GM12878 (cell line): Measurements from ENCODE around the gene KRTAP10-11. TPM values are rescaled to one million over a fixed set of nuclear protein-coding genes. Genes with fewer than 3 reads are reported as not detected.

ENCODE experiments used
- ATAC-seq: fragments of 200-7000 bp; cut with Tn5 transposase; 3 replicates; pipeline ENCODE4 v1.9.1; 2020; ENCODE audit warnings: mild to moderate bottlenecking, moderate library complexity
- BruUV-seq: library from RNA; stranded (reverse); fragments of 400-500 nt; replicated peaks from 2 replicates; lab custom pipeline; 2021; lab: Mats Ljungman, UMichigan
- CTCF ChIA-PET: fragments of 300-600 bp; sonication (Branson Sonifier 250); formaldehyde crosslinking; extraction: SDS; loops from one replicate; lab custom pipeline; 2021; ENCODE audit warnings: inconsistent platforms; lab: Yijun Ruan, JAX
- POLR2A ChIA-PET: fragments of 350-600 bp; formaldehyde crosslinking; extraction: SDS; loops from one replicate; lab custom pipeline; 2021; ENCODE audit warnings: inconsistent platforms; lab: Charles Lee
- RAD21 ChIA-PET: fragments of 300-600 bp; sonication (Branson Sonifier 250); formaldehyde crosslinking; loops from one replicate; lab custom pipeline; 2023; ENCODE audit warnings: antibody characterized with exemption; ENCODE audit not compliant: unreplicated experiment; lab: Charles Lee
- SMC1A ChIA-PET: fragments of 300-600 bp; sonication (Branson Sonifier 250); formaldehyde crosslinking; loops from one replicate; lab custom pipeline; 2023; ENCODE audit not compliant: unreplicated experiment, uncharacterized antibody; lab: Charles Lee
- DNase-seq: peaks from one replicate; pipeline ENCODE4 v3.0.0-alpha.2; 2011; ENCODE audit warnings: low read depth, low spot score
- FAIRE-seq: peaks from 3 replicates; lab custom pipeline; 2011; peaks lifted over from hg19 to GRCh38; lab: Jason Lieb, UNC
- H2AFZ ChIP-seq: 2 replicates; pipeline ENCODE4 v1.6.0; 2011; ENCODE audit warnings: low read depth, low read length, control low read depth; ENCODE audit not compliant: control insufficient read depth
- H3K27ac ChIP-seq: 2 replicates; pipeline ENCODE4 v1.5.1; 2011; ENCODE audit warnings: control low read depth; ENCODE audit not compliant: control insufficient read depth, insufficient read depth
- H3K27me3 ChIP-seq, 2 experiments: replicated peaks in 1 of 2; 2 replicates each; pipeline versions ENCODE4 v1.6.0 to v1.6.1; 2011; ENCODE audit warnings: low read length in 1 of 2; ENCODE audit not compliant: control insufficient read depth in 2 of 2, insufficient read depth in 2 of 2
- H3K36me3 ChIP-seq, 2 experiments: 2 replicates each; pipeline ENCODE4 v1.5.1; 2011; ENCODE audit warnings: low read length in 1 of 2; ENCODE audit not compliant: control insufficient read depth in 2 of 2, insufficient read depth in 2 of 2
- H3K4me1 ChIP-seq: 2 replicates; pipeline ENCODE4 v1.6.1; 2011; ENCODE audit warnings: mild to moderate bottlenecking, low read length, moderate library complexity, mixed read lengths; ENCODE audit not compliant: control insufficient read depth, insufficient read depth
- H3K4me2 ChIP-seq: 2 replicates; pipeline ENCODE4 v1.6.0; 2011; ENCODE audit warnings: control low read depth; ENCODE audit not compliant: control insufficient read depth, insufficient read depth
- H3K4me3 ChIP-seq: fragments of 200-600 bp; sonication (generic); 2 replicates; pipeline ENCODE4 v1.5.1; 2016
- H3K79me2 ChIP-seq: 2 replicates; pipeline ENCODE4 v1.6.0; 2011; ENCODE audit warnings: low read length; ENCODE audit not compliant: control insufficient read depth, insufficient read depth
- H3K9ac ChIP-seq: 2 replicates; pipeline ENCODE4 v1.8.0; 2011; ENCODE audit warnings: low read length, control low read depth, mixed read lengths; ENCODE audit not compliant: control insufficient read depth, insufficient read depth
- H3K9me3 ChIP-seq: replicated peaks from 3 replicates; pipeline ENCODE4 v1.5.1; 2011; ENCODE audit warnings: mild to moderate bottlenecking, low read length; ENCODE audit not compliant: control insufficient read depth, insufficient read depth
- H4K20me1 ChIP-seq: 2 replicates; pipeline ENCODE4 v1.6.0; 2011; ENCODE audit not compliant: control insufficient read depth, insufficient read depth
- FOXK2 ChIP-seq: fragments of 450-650 bp; IDR thresholded peaks from 2 replicates; pipeline ENCODE4 v1.6.1; 2017; ENCODE audit warnings: mild to moderate bottlenecking, moderate library complexity
- KAT2A ChIP-seq: conservative IDR thresholded peaks from 2 replicates; pipeline ENCODE4 v1.6.1; 2011; ENCODE audit warnings: low read depth, low read length; ENCODE audit not compliant: control insufficient read depth
- NBN ChIP-seq: fragments of 450-650 bp; IDR thresholded peaks from 2 replicates; pipeline ENCODE4 v1.6.1; 2016
- RAD51 ChIP-seq: fragments of 450-650 bp; IDR thresholded peaks from 2 replicates; pipeline ENCODE4 v1.6.1; 2016; ENCODE audit warnings: moderate library complexity, mild to moderate bottlenecking, inconsistent platforms
- TARDBP ChIP-seq: IDR thresholded peaks from 2 replicates; pipeline ENCODE4 v1.6.1; 2016; ENCODE audit warnings: borderline replicate concordance
- ZNF274 ChIP-seq: IDR thresholded peaks from one replicate; pipeline ENCODE4 v1.8.0; 2011; ENCODE audit not compliant: insufficient read length, insufficient read depth
- WGBS: methylation state at CpG from one replicate; pipeline ENCODE4 v1.1.6; 2016; ENCODE audit warnings: low lambda C conversion rate; ENCODE audit not compliant: insufficient replicate concordance, insufficient coverage; ENCODE audit errors: missing lambda C conversion rate; 5-methylcytosine and 5-hydroxymethylcytosine counted together
- in situ Hi-C: fragments of 300-500 bp; cut with MboI; formaldehyde crosslinking; loops from 9 replicates; pipeline ENCODE4 v1.14.3; 2018; ENCODE audit warnings: mixed read lengths
- intact Hi-C: fragments of 100-400 bp; cut with micrococcal nuclease; formaldehyde crosslinking; loops from one replicate; pipeline ENCODE4 v1.14.2; 2022; ENCODE audit not compliant: unreplicated experiment
- polyA plus RNA-seq, 11 experiments: library from polyadenylated mRNA; depleted of rRNA in 4 of 11; unstranded in 6 of 11; stranded (reverse) in 5 of 11; fragments of >200 nt; fragmentation: Nextera tagmentation in 4 of 11; fragmentation: Illumina TruSeq in 1 of 11; extraction: Ambion mirVana in 4 of 11; extraction: Trizol in 1 of 11; gene quantifications; 1 replicate in 1 of 11; 2 replicates in 10 of 11; pipeline versions ENCODE4 v1.2.1 to v1.2.3, GENCODE V29; 2011 to 2016; ENCODE audit warnings: inconsistent platforms in 2 of 11, missing spikeins in 2 of 11, low read depth in 1 of 11
- total RNA-seq, 4 experiments: library from RNA; depleted of rRNA in 3 of 4; stranded (reverse); fragments of >200 nt in 3 of 4; fragmentation: Illumina TruSeq in 1 of 4; extraction: Trizol in 1 of 4; gene quantifications; 2 replicates each; pipeline versions ENCODE4 v1.2.1 to v1.2.3, GENCODE V29; 2013 to 2021
- TF ChIP-seq, protein P1 (sequence below): fragments of 450-650 bp; formaldehyde crosslinking; IDR thresholded peaks from 2 replicates; pipeline ENCODE4 v1.4.0; 2020; ENCODE audit warnings: mild to moderate bottlenecking, moderate library complexity
- TF ChIP-seq, protein P2 (sequence below): fragments of 450-650 bp; IDR thresholded peaks from 2 replicates; pipeline ENCODE4 v1.6.1; 2017; ENCODE audit warnings: mild to moderate bottlenecking, low read depth, inconsistent platforms; ENCODE audit not compliant: poor library complexity, severe bottlenecking
- TF ChIP-seq, protein P3 (sequence below): fragments of 450-650 bp; IDR thresholded peaks from 2 replicates; pipeline ENCODE4 v1.6.1; 2017; ENCODE audit warnings: mild to moderate bottlenecking
- TF ChIP-seq, protein P4 (sequence below): IDR thresholded peaks from 2 replicates; pipeline ENCODE4 v1.6.1; 2011; ENCODE audit warnings: borderline replicate concordance, low read depth, mild to moderate bottlenecking, moderate library complexity, low read length; ENCODE audit not compliant: insufficient read depth, poor library complexity, severe bottlenecking

Gene KRTAP10-11
- total and polyA plus RNA-seq, 10 of the 15 experiments (the other 5 are each of a cell fraction or from before 2014, with no cell fraction given) = not detected

DNA sequence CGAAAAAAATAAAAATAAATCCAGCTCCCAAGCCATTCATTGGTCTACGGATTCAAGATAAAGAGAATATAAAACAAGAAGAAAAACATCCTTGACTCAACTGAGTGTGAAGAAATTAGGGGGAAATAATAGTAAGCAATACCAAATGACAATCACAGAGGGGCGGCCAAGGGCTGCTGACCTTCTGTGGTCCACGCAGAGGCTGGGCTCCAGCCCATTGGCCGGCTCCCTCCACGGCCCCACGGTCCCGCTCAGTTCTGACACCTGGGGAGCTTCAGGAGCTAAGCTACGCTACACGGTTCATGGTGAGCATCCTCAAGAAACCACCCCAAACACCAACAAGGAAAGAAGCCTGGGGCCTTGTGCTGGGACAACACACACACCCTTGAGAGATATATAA, 50.4 kb downstream of the KRTAP10-11 start:
- BruUV-seq = no TSS peak
- no peaks in the 10 kb centered on the region for H3K4me1 ChIP-seq
- no peaks in the 10 kb centered on the region for H3K36me3 ChIP-seq
- H2AFZ ChIP-seq = no peak overlapping the region
- H3K4me2 ChIP-seq = no peak overlapping the region
- no peak overlapping the region for H3K27ac ChIP-seq
- no peaks in the 10 kb centered on the region for H3K79me2 ChIP-seq
- in situ Hi-C loops (no loop called here), intact Hi-C loops (no loop called here)
- SMC1A ChIA-PET = no interaction called here
- H3K4me3 ChIP-seq = no peak overlapping the region
- H3K27me3 ChIP-seq = peaks cover 2 to 3% of the 10 kb centered on the region in 2 experiments; a peak in 3 of 4 replicates
- RAD21 ChIA-PET = interaction anchor here (0.6 kb wide), 1 partner anchor 34 kb away, joined by 3 read pairs; no protein-coding TSS in a partner anchor
- no peak for DNase-seq
- FAIRE-seq = no peak
- CTCF ChIA-PET = no interaction called here
- H4K20me1 ChIP-seq = no peaks in the 10 kb centered on the region
- TF ChIP-seq KAT2A = no peak
- no peak for TF ChIP-seq ZNF274
- TF ChIP-seq, protein P1, sequence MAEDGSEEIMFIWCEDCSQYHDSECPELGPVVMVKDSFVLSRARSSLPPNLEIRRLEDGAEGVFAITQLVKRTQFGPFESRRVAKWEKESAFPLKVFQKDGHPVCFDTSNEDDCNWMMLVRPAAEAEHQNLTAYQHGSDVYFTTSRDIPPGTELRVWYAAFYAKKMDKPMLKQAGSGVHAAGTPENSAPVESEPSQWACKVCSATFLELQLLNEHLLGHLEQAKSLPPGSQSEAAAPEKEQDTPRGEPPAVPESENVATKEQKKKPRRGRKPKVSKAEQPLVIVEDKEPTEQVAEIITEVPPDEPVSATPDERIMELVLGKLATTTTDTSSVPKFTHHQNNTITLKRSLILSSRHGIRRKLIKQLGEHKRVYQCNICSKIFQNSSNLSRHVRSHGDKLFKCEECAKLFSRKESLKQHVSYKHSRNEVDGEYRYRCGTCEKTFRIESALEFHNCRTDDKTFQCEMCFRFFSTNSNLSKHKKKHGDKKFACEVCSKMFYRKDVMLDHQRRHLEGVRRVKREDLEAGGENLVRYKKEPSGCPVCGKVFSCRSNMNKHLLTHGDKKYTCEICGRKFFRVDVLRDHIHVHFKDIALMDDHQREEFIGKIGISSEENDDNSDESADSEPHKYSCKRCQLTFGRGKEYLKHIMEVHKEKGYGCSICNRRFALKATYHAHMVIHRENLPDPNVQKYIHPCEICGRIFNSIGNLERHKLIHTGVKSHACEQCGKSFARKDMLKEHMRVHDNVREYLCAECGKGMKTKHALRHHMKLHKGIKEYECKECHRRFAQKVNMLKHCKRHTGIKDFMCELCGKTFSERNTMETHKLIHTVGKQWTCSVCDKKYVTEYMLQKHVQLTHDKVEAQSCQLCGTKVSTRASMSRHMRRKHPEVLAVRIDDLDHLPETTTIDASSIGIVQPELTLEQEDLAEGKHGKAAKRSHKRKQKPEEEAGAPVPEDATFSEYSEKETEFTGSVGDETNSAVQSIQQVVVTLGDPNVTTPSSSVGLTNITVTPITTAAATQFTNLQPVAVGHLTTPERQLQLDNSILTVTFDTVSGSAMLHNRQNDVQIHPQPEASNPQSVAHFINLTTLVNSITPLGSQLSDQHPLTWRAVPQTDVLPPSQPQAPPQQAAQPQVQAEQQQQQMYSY (CRISPR knock-in tag) = no peak
- TF ChIP-seq, protein P2, sequence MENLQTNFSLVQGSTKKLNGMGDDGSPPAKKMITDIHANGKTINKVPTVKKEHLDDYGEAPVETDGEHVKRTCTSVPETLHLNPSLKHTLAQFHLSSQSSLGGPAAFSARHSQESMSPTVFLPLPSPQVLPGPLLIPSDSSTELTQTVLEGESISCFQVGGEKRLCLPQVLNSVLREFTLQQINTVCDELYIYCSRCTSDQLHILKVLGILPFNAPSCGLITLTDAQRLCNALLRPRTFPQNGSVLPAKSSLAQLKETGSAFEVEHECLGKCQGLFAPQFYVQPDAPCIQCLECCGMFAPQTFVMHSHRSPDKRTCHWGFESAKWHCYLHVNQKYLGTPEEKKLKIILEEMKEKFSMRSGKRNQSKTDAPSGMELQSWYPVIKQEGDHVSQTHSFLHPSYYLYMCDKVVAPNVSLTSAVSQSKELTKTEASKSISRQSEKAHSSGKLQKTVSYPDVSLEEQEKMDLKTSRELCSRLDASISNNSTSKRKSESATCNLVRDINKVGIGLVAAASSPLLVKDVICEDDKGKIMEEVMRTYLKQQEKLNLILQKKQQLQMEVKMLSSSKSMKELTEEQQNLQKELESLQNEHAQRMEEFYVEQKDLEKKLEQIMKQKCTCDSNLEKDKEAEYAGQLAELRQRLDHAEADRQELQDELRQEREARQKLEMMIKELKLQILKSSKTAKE = no peak
- no peak for TF ChIP-seq TARDBP
- TF ChIP-seq, protein P3, sequence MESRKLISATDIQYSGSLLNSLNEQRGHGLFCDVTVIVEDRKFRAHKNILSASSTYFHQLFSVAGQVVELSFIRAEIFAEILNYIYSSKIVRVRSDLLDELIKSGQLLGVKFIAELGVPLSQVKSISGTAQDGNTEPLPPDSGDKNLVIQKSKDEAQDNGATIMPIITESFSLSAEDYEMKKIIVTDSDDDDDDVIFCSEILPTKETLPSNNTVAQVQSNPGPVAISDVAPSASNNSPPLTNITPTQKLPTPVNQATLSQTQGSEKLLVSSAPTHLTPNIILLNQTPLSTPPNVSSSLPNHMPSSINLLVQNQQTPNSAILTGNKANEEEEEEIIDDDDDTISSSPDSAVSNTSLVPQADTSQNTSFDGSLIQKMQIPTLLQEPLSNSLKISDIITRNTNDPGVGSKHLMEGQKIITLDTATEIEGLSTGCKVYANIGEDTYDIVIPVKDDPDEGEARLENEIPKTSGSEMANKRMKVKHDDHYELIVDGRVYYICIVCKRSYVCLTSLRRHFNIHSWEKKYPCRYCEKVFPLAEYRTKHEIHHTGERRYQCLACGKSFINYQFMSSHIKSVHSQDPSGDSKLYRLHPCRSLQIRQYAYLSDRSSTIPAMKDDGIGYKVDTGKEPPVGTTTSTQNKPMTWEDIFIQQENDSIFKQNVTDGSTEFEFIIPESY = no peak
- TF ChIP-seq NBN = no peak
- no peak for TF ChIP-seq FOXK2
- no peak for TF ChIP-seq RAD51
- TF ChIP-seq, protein P4, sequence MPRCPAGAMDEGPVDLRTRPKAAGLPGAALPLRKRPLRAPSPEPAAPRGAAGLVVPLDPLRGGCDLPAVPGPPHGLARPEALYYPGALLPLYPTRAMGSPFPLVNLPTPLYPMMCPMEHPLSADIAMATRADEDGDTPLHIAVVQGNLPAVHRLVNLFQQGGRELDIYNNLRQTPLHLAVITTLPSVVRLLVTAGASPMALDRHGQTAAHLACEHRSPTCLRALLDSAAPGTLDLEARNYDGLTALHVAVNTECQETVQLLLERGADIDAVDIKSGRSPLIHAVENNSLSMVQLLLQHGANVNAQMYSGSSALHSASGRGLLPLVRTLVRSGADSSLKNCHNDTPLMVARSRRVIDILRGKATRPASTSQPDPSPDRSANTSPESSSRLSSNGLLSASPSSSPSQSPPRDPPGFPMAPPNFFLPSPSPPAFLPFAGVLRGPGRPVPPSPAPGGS = no peak
- no peak for ATAC-seq
- 15% methylated on average over 10 of the region's 10 CpGs for WGBS
- peaks cover 1% of the 10 kb centered on the region; the same call in 2 of the 3 replicates for H3K9me3 ChIP-seq
- no peak overlapping the region for H3K9ac ChIP-seq
- POLR2A ChIA-PET = interaction anchor here (0.5 to 0.6 kb wide), 2 partner anchors 257 to 534 kb away, joined by 4 to 6 read pairs; no protein-coding TSS in a partner anchor
